Right forelimb (tissue), 1 donor: ENCODE data around the gene WARS2.

Experiments used
- DNase-seq: peaks from one replicate; pipeline ENCODE4 v3.0.0-alpha.2; 2018

The WARS2 gene

GRCh38 chr1:119081267-119081666 is 59.2 kb downstream of the WARS2 start:
- DNase-seq = no peak

GRCh38 chr1:119080586-119080985 is 59.9 kb downstream of the WARS2 start:
- peak; percentile 49 for DNase-seq

GRCh38 chr1:119079881-119080280 is 60.6 kb downstream of the WARS2 start:
- no peak for DNase-seq

- no peak for DNase-seq
Observed at GRCh38 chr1:119075614-119076013, 64.8 kb downstream of the WARS2 start.

GRCh38 chr1:119071321-119071720 is 69.1 kb downstream of the WARS2 start:
- no peak for DNase-seq

- DNase-seq = no peak
Observed at GRCh38 chr1:119069682-119070081, 70.8 kb downstream of the WARS2 start.

- no peak for DNase-seq
Observed at GRCh38 chr1:119068427-119068826, 72.0 kb downstream of the WARS2 start.

- no peak for DNase-seq
Observed at GRCh38 chr1:119061700-119062099, 78.8 kb downstream of the WARS2 start.

GRCh38 chr1:119055568-119055967 is 84.9 kb downstream of the WARS2 start:
- DNase-seq = no peak

- DNase-seq = no peak
Observed at GRCh38 chr1:119053917-119054316, 86.5 kb downstream of the WARS2 start.

- DNase-seq = no peak
Observed at GRCh38 chr1:119052267-119052666, 88.2 kb downstream of the WARS2 start.

GRCh38 chr1:119048624-119049404 is 91.6 kb downstream of the WARS2 start:
- no peak for DNase-seq

GRCh38 chr1:119046785-119047438 is 93.5 kb downstream of the WARS2 start:
- no peak for DNase-seq

- no peak for DNase-seq
Observed at GRCh38 chr1:119046429-119046784, 94.0 kb downstream of the WARS2 start.

- no peak for DNase-seq
Observed at GRCh38 chr1:119045096-119045746, 95.2 kb downstream of the WARS2 start.

GRCh38 chr1:119040906-119041305 is 99.5 kb downstream of the WARS2 start:
- DNase-seq = peak; percentile 49

GRCh38 chr1:119040489-119040888 is 100.0 kb downstream of the WARS2 start:
- no peak for DNase-seq

GRCh38 chr1:119038363-119038762 is 102.1 kb downstream of the WARS2 start:
- no peak for DNase-seq

GRCh38 chr1:119034359-119034758 is 106.1 kb downstream of the WARS2 start:
- no peak for DNase-seq

- no peak for DNase-seq
Observed at GRCh38 chr1:119032986-119033385, 107.5 kb downstream of the WARS2 start.

- no peak for DNase-seq
Observed at GRCh38 chr1:119027759-119028158, 112.7 kb downstream of the WARS2 start.

GRCh38 chr1:119026956-119027355 is 113.5 kb downstream of the WARS2 start:
- DNase-seq = no peak

- no peak for DNase-seq
Observed at GRCh38 chr1:119015547-119015946, 124.9 kb downstream of the WARS2 start.

GRCh38 chr1:119012383-119012782 is 128.1 kb downstream of the WARS2 start:
- DNase-seq = no peak
